DOHH2 (cell line): ENCODE results near the gene ADAMTS16.

ENCODE experiments used
- H3F3A ChIP-seq: fragments of 200-600 bp; sonication (generic), shearing (Covaris generic); 2 replicates; pipeline ENCODE4 v1.6.0; 2016; ENCODE audit warnings: antibody characterized with exemption, mild to moderate bottlenecking; ENCODE audit not compliant: control insufficient read depth, insufficient read depth
- H3K27ac ChIP-seq: fragments of 200-600 bp; sonication (generic); 2 replicates; pipeline ENCODE4 v1.5.1; 2014; ENCODE audit warnings: low read depth, mild to moderate bottlenecking, low read length, moderate library complexity
- H3K27me3 ChIP-seq: fragments of 200-600 bp; sonication (generic); 2 replicates; pipeline ENCODE4 v1.6.1; 2014; ENCODE audit warnings: mild to moderate bottlenecking, low read length, mixed read lengths; ENCODE audit not compliant: control insufficient read depth
- H3K36me3 ChIP-seq: fragments of 200-600 bp; sonication (generic); 2 replicates; pipeline ENCODE4 v1.6.1; 2014; ENCODE audit warnings: mild to moderate bottlenecking, low read length, moderate library complexity, mixed read lengths; ENCODE audit not compliant: control insufficient read depth
- H3K4me1 ChIP-seq: fragments of 200-600 bp; sonication (generic); 2 replicates; pipeline ENCODE4 v1.6.1; 2014; ENCODE audit warnings: mild to moderate bottlenecking, low read length, mixed read lengths; ENCODE audit not compliant: control insufficient read depth
- H3K4me2 ChIP-seq: fragments of 200-600 bp; sonication (generic); 2 replicates; pipeline ENCODE4 v1.6.0; 2014; ENCODE audit warnings: mild to moderate bottlenecking, low read length, moderate library complexity
- H3K4me3 ChIP-seq: fragments of 200-600 bp; sonication (generic); 2 replicates; pipeline ENCODE4 v1.5.1; 2014; ENCODE audit warnings: mild to moderate bottlenecking, low read length, mixed read lengths
- H3K79me2 ChIP-seq: fragments of 200-600 bp; sonication (generic); 2 replicates; pipeline ENCODE4 v1.6.1; 2014; ENCODE audit warnings: mild to moderate bottlenecking, low read length, mixed read lengths; ENCODE audit not compliant: control insufficient read depth
- H3K9me2 ChIP-seq: fragments of 200-600 bp; sonication (generic); replicated peaks from 2 replicates; pipeline ENCODE4 v1.6.1; 2014; ENCODE audit warnings: mild to moderate bottlenecking, low read length, mixed read lengths; ENCODE audit not compliant: control insufficient read depth
- H3K9me3 ChIP-seq: fragments of 200-600 bp; sonication (generic); 2 replicates; pipeline ENCODE4 v1.6.1; 2014; ENCODE audit warnings: antibody characterized with exemption, low read length, mixed read lengths; ENCODE audit not compliant: control insufficient read depth, insufficient read depth
- H4K20me1 ChIP-seq: fragments of 200-600 bp; sonication (generic); 2 replicates; pipeline ENCODE4 v1.6.0; 2014; ENCODE audit warnings: low read depth, mild to moderate bottlenecking, antibody characterized with exemption, low read length, moderate library complexity; ENCODE audit not compliant: control insufficient read depth, insufficient read depth
- EZH2phosphoT487 ChIP-seq: fragments of 200-600 bp; sonication (generic); IDR thresholded peaks from 2 replicates; pipeline ENCODE4 v1.6.1; 2017; ENCODE audit warnings: borderline replicate concordance, mild to moderate bottlenecking, antibody characterized with exemption, low read length, moderate library complexity, mixed read lengths
- TF ChIP-seq, protein P1 (sequence below): fragments of 200-600 bp; sonication (generic); IDR thresholded peaks from one replicate; pipeline ENCODE4 v1.5.1; 2014; ENCODE audit warnings: antibody characterized with exemption, mild to moderate bottlenecking, low read depth, low read length; ENCODE audit not compliant: poor library complexity, severe bottlenecking

The ADAMTS16 gene

DNA sequence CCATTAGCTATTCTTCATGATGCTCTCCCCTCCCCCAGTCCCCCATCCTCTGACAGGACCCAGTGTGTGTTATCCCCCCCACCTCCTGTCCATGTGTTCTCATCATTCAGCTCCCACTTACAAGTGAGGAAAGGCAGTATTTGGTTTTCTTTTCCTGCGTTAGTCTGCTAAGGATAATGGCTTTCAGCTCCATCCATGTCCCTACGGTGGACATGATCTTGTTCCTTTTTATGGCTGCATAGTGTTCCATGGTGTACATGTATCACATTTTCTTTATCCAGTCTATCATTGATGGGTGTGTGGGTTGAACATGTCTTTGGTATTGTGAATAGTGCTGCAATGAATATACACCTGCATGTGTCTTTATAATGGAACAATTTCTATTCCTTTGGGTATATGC is 181.0 kb downstream of the ADAMTS16 start:
- no peaks in the 10 kb centered on the region for H3K79me2 ChIP-seq
- no peaks in the 10 kb centered on the region for H3K9me2 ChIP-seq
- H3K9me3 ChIP-seq = no peaks in the 10 kb centered on the region
- H3K4me1 ChIP-seq = no peaks in the 10 kb centered on the region
- no peaks in the 10 kb centered on the region for H3K36me3 ChIP-seq
- H3K4me3 ChIP-seq = no peak overlapping the region
- TF ChIP-seq, protein P1, sequence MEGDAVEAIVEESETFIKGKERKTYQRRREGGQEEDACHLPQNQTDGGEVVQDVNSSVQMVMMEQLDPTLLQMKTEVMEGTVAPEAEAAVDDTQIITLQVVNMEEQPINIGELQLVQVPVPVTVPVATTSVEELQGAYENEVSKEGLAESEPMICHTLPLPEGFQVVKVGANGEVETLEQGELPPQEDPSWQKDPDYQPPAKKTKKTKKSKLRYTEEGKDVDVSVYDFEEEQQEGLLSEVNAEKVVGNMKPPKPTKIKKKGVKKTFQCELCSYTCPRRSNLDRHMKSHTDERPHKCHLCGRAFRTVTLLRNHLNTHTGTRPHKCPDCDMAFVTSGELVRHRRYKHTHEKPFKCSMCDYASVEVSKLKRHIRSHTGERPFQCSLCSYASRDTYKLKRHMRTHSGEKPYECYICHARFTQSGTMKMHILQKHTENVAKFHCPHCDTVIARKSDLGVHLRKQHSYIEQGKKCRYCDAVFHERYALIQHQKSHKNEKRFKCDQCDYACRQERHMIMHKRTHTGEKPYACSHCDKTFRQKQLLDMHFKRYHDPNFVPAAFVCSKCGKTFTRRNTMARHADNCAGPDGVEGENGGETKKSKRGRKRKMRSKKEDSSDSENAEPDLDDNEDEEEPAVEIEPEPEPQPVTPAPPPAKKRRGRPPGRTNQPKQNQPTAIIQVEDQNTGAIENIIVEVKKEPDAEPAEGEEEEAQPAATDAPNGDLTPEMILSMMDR = no peak
- no peak for TF ChIP-seq EZH2phosphoT487
- no peaks in the 10 kb centered on the region for H4K20me1 ChIP-seq
- no peak overlapping the region for H3K4me2 ChIP-seq
- H3K27me3 ChIP-seq = no peaks in the 10 kb centered on the region
- H3K27ac ChIP-seq = no peak overlapping the region
- H3F3A ChIP-seq = no peaks in the 10 kb centered on the region

DNA sequence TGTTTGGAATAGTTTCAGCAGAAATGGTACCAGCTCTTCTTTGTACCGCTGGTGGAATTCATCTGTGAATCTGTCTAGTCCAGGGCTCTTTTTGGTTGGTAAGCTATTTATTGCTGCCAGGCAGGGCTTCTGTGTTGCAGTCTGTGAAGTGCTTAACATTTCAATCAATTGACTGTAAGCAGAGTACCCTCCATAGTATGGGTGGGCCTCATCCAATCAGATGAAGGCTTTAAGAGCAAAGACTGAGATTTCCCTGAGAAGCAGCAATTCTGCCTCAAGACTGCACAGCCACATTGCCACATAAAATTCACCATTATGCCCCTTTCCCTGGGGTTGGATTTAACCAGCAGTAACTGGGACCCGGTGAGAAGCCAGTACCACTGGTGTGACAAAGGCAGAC is 183.4 kb downstream of the ADAMTS16 start:
- H3K4me2 ChIP-seq = no peak overlapping the region
- no peak for TF ChIP-seq EZH2phosphoT487
- TF ChIP-seq, protein P1 = no peak
- no peaks in the 10 kb centered on the region for H3K27me3 ChIP-seq

DNA sequence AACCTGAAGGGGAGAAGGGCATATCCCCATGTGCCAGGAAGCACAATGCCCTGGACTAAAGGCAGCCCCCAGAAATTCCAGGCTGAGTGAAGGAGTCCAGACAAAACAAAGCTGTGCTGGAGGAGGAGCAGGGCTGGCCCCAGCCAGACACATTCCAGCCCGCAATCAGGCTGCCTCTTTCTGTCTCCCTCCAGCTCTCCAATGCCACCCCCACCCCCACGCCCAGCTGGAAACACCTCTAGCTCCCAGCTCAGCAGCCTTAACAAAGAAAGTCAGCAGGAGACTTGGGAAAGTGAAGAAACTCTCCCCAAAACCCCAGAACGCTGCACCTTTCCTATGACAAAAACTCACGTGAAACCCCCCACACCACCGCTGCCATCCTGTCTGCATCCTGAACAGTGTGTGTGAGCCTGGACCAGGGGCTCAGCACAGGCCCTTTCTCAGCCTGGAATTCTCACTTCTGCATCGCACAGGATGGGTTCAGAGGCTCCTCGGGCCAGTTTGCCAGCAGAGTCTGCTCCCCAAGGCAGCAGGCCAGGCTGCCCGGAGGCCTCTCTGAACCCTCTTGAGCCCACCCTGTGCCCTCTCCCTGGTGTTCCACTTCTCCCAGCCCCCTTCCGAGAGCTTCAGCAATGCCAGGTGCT is 186.1 kb downstream of the ADAMTS16 start:
- H3K27me3 ChIP-seq = no peaks in the 10 kb centered on the region
- no peak overlapping the region for H3K4me3 ChIP-seq
- H3F3A ChIP-seq = no peaks in the 10 kb centered on the region
- H4K20me1 ChIP-seq = no peaks in the 10 kb centered on the region
- no peaks in the 10 kb centered on the region for H3K9me3 ChIP-seq
- TF ChIP-seq EZH2phosphoT487 = no peak
- TF ChIP-seq, protein P1 = no peak
- no peak overlapping the region for H3K27ac ChIP-seq
- no peaks in the 10 kb centered on the region for H3K4me1 ChIP-seq
- H3K36me3 ChIP-seq = no peaks in the 10 kb centered on the region
- H3K4me2 ChIP-seq = no peak overlapping the region
- no peaks in the 10 kb centered on the region for H3K9me2 ChIP-seq
- H3K79me2 ChIP-seq = no peaks in the 10 kb centered on the region

More for the DNA sequence above, 183.4 kb downstream of the ADAMTS16 start:
- no peaks in the 10 kb centered on the region for H3K79me2 ChIP-seq
- H3K4me1 ChIP-seq = no peaks in the 10 kb centered on the region
- no peak overlapping the region for H3K27ac ChIP-seq
- no peaks in the 10 kb centered on the region for H4K20me1 ChIP-seq
- no peaks in the 10 kb centered on the region for H3K36me3 ChIP-seq
- H3K9me2 ChIP-seq = no peaks in the 10 kb centered on the region
- no peaks in the 10 kb centered on the region for H3K9me3 ChIP-seq
- H3K4me3 ChIP-seq = no peak overlapping the region
- H3F3A ChIP-seq = no peaks in the 10 kb centered on the region
